ENCODE data around the gene CYRIA.

DNA sequence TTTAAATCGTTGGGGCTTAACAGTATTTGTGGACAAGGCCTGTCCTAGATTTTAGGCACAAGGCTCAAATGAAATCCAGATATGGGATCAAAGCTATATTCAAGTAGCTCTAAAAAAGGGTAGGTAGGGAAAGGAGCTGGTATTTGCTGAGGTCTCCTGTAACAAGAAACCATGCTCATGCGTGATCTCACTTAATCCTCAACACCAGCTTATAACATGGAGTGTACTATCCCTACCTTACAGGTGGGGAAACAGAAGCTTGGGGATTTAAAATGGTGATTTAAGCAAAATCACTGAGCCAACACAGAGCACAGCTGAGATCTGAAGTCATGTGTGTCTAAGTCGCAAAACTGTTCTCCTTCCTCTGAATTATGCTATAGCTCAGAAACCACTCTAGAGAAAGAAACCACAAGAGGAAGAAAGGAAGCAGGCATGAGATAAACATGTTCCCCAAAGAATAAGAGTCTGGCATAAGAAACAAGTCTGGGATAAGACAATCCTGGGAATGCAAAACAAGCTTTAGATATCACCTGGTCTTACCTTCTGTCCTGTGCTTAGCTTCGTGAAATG, 43.1 kb downstream of the CYRIA start:
- TF ChIP-seq, protein P1, sequence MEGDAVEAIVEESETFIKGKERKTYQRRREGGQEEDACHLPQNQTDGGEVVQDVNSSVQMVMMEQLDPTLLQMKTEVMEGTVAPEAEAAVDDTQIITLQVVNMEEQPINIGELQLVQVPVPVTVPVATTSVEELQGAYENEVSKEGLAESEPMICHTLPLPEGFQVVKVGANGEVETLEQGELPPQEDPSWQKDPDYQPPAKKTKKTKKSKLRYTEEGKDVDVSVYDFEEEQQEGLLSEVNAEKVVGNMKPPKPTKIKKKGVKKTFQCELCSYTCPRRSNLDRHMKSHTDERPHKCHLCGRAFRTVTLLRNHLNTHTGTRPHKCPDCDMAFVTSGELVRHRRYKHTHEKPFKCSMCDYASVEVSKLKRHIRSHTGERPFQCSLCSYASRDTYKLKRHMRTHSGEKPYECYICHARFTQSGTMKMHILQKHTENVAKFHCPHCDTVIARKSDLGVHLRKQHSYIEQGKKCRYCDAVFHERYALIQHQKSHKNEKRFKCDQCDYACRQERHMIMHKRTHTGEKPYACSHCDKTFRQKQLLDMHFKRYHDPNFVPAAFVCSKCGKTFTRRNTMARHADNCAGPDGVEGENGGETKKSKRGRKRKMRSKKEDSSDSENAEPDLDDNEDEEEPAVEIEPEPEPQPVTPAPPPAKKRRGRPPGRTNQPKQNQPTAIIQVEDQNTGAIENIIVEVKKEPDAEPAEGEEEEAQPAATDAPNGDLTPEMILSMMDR (optimal IDR thresholded peaks at IDR 0.05 in 1 of 3, IDR thresholded peaks at IDR 0.05 in 1 of 3, conservative IDR thresholded peaks at IDR 0.05 in 1 of 3; ENCODE audit: extremely low read depth in 1 of 3, insufficient read depth in 2 of 3, low read length in 3 of 3) = no peak
- TF ChIP-seq EZH2 (IDR thresholded peaks at IDR 0.05; ENCODE audit: low read length) = no peak
